NCI-H526 treated with DMSO at 0.1 percent for 48 hours (cell line): Measurements from ENCODE around the gene FUZ.

Experiments
- DNase-seq: peaks from one replicate; lab custom pipeline; 2025; lab: John Stamatoyannopoulos, UW

The FUZ gene, protein sequence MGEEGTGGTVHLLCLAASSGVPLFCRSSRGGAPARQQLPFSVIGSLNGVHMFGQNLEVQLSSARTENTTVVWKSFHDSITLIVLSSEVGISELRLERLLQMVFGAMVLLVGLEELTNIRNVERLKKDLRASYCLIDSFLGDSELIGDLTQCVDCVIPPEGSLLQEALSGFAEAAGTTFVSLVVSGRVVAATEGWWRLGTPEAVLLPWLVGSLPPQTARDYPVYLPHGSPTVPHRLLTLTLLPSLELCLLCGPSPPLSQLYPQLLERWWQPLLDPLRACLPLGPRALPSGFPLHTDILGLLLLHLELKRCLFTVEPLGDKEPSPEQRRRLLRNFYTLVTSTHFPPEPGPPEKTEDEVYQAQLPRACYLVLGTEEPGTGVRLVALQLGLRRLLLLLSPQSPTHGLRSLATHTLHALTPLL

GRCh38 chr19:49812997-49813861 lies at the start of gene FUZ:
Gene FUZ, minus strand, starts transcription at chr19:49813292. Its CDS starts 186 bp downstream, at chr19:49813106.
- peak; percentile 96 for DNase-seq

- DNase-seq: no peak
Measured at GRCh38 chr19:49862391-49863253, 49.5 kb upstream of the FUZ start.

DNA sequence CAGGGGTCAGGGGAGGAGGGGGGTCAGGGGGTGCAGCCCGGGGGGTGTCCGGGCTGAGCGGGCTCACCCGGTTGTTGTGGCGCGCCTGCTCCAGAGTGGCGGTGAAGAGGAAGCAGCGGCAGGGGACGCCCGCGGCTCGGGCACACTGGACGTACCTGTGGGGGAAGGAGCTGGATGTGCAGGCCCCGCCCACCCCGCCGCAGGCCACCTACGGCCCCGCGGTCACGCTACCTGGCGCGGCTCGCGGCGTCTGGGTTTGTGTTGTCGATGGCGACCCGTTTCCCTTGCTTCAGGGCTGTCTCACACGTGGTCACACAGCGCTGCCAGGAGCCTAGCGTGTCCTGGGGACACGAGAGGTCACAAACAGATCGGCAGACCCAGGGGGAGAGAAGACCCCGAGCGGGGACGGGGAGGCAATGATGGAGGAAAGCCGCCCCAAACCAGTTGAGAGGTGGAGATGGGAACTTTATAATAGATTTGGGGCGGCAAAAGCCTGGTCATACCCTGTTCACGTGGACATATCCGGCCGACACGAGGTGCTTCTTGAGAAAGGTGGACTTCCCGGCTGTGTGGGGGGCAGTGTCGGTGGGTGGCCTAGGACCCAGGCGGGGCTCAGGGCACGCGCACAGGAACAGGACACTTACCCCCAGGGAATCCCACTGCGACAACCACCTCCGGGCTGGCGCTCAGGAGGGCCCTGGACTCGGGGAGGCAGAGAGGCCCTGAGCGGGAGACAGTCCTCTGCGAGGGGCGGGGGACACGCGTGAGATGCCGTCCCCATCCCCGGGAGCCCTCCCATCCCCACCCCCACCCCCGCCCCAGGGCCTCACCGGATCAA lies 48.7 kb upstream of the FUZ start:
- DNase-seq: no peak

GRCh38 chr19:49861107-49861506 lies 48.0 kb upstream of the FUZ start:
- DNase-seq: no peak

GRCh38 chr19:49860336-49861102 lies 47.4 kb upstream of the FUZ start:
- no peak for DNase-seq

GRCh38 chr19:49859682-49860335 lies 46.7 kb upstream of the FUZ start:
- no peak for DNase-seq

GRCh38 chr19:49858088-49858985 lies 45.2 kb upstream of the FUZ start:
- no peak for DNase-seq

DNA sequence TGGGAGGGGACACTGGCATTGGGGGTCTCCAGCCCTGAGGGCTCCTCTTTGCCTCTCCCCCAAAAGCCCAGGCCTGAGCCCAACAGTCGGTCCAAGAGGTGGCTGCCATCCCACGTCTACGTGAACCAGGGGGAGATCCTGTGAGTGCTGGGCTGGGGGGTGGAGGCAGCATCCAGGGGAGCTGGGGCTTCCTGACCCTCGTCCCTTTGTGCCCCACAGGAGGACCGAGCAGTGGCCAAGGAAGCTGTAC lies 44.7 kb upstream of the FUZ start:
- no peak for DNase-seq

- no peak for DNase-seq
Measured at GRCh38 chr19:49857061-49857837, 44.2 kb upstream of the FUZ start.

DNA sequence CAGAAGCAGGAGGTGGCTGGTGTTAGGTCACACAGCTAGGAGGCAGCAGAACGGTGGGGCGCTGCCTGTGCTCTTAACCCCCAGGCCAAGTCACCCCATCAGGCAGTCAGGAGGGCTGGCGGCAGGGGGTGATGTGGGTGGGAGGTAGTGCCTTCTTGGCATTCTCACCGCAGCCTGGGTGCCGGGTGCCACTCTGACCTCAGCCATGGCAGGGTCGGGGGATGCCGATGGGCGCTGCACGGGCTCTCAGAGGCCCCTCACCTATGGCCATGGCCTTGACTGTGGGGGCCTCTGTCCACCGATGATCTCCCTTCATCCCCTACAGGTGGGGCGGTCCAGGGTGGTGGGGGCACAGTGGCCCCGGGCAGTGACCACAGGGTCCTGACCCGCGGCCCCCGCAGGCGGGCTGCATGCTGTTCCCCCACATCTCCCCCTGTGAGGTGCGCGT lies 43.5 kb upstream of the FUZ start:
- no peak for DNase-seq

- DNase-seq: no peak
Measured at GRCh38 chr19:49855676-49856573, 42.8 kb upstream of the FUZ start.

- no peak for DNase-seq
Measured at GRCh38 chr19:49855277-49855675, 42.2 kb upstream of the FUZ start.

GRCh38 chr19:49854378-49855263 lies 41.5 kb upstream of the FUZ start:
- DNase-seq: no peak

- DNase-seq: no peak
Measured at GRCh38 chr19:49853852-49854377, 40.8 kb upstream of the FUZ start.

GRCh38 chr19:49852631-49853126 lies 39.6 kb upstream of the FUZ start:
- no peak for DNase-seq
